H1 (cell line): ENCODE data around the gene KCTD2. TPM values are rescaled to one million over a fixed set of nuclear protein-coding genes. Genes with fewer than 3 reads are reported as not detected.
A peak's percentile ranks its signal among the peaks of the same experiment; 100 is the strongest.

Experiments
- ASH2L ChIP-seq: fragments of 200-600, 300-600 bp; sonication (generic); IDR thresholded peaks from one replicate; pipeline ENCODE4 v1.7.1; 2017; ENCODE audit warnings: low read length
- BACH1 ChIP-seq: IDR thresholded peaks from 2 replicates; pipeline ENCODE4 v1.6.1; 2012; ENCODE audit warnings: low read length, improper control_type of control experiment
- CBX5 ChIP-seq: fragments of 300-800, 300-1000 bp; sonication (generic); IDR thresholded peaks from 2 replicates; pipeline ENCODE4 v1.7.1; 2016; ENCODE audit warnings: antibody characterized with exemption, low read length, low read depth
- CHD1 ChIP-seq: IDR thresholded peaks from 2 replicates; pipeline ENCODE4 v1.6.1; 2012; ENCODE audit warnings: low read depth, low read length, improper control_type of control experiment
- EGR1 ChIP-seq: IDR thresholded peaks from 2 replicates; pipeline ENCODE4 v1.6.1; 2011; ENCODE audit warnings: low read depth, low read length, borderline replicate concordance
- GABPA ChIP-seq: IDR thresholded peaks from 2 replicates; pipeline ENCODE4 v1.6.1; 2011; ENCODE audit warnings: mild to moderate bottlenecking, low read length, moderate library complexity, borderline replicate concordance; ENCODE audit not compliant: insufficient read depth
- JUN ChIP-seq: IDR thresholded peaks from 2 replicates; pipeline ENCODE4 v1.6.1; 2011; ENCODE audit warnings: low read depth, mild to moderate bottlenecking, improper control_type of control experiment, low read length
- JUND ChIP-seq: IDR thresholded peaks from 2 replicates; pipeline ENCODE4 v1.6.1; 2011; ENCODE audit warnings: mild to moderate bottlenecking, improper control_type of control experiment, low read length
- POLR2A ChIP-seq, 2 experiments: IDR thresholded peaks; 1 replicate in 1 of 2; 2 replicates in 1 of 2; pipeline ENCODE4 v1.6.1; 2011; ENCODE audit warnings: low read depth in 2 of 2, low read length in 2 of 2, mild to moderate bottlenecking in 2 of 2; ENCODE audit errors: control extremely low read depth in 1 of 2
- POLR2AphosphoS5 ChIP-seq: IDR thresholded peaks from 2 replicates; pipeline ENCODE4 v1.6.1; 2011; ENCODE audit warnings: low read depth, low read length
- SAP30 ChIP-seq: fragments of 300-600 bp; sonication (generic); IDR thresholded peaks from 2 replicates; pipeline ENCODE4 v1.7.1; 2012; ENCODE audit warnings: low read length, moderate library complexity, mild to moderate bottlenecking, inconsistent platforms; ENCODE audit not compliant: insufficient read depth, insufficient replicate concordance
- SP4 ChIP-seq: IDR thresholded peaks from 2 replicates; pipeline ENCODE4 v1.6.1; 2012; ENCODE audit warnings: low read length, inconsistent platforms
- TAF1 ChIP-seq: IDR thresholded peaks from 2 replicates; pipeline ENCODE4 v1.6.1; 2011; ENCODE audit warnings: mild to moderate bottlenecking, low read depth, low read length
- TBP ChIP-seq: IDR thresholded peaks from 2 replicates; pipeline ENCODE4 v1.6.1; 2011; ENCODE audit warnings: low read depth, low read length, improper control_type of control experiment
- TCF12 ChIP-seq: IDR thresholded peaks from 2 replicates; pipeline ENCODE4 v1.6.1; 2011; ENCODE audit warnings: low read depth, mild to moderate bottlenecking, low read length
- YY1 ChIP-seq: IDR thresholded peaks from 2 replicates; pipeline ENCODE4 v1.6.1; 2011; ENCODE audit warnings: low read depth, mild to moderate bottlenecking, low read length
- polyA plus RNA-seq, 7 experiments: library from polyadenylated mRNA; depleted of rRNA in 3 of 7; stranded (reverse) in 5 of 7; unstranded in 2 of 7; fragments of >200 nt in 5 of 7; fragments of 200-250 nt in 2 of 7; gene quantifications; 1 replicate in 5 of 7; 2 replicates in 1 of 7; 4 replicates in 1 of 7; pipeline versions ENCODE4 v1.2.1 to v1.2.3, GENCODE V29; 2011 to 2013; ENCODE audit warnings: missing spikeins in 2 of 7, mixed read lengths in 2 of 7
- total RNA-seq: library from RNA; stranded (reverse); fragmentation: NEBNext Ultra II Directional; extraction: Animal tissue kit (Norgen Biotek cat#: 25700); gene quantifications from 2 replicates; pipeline ENCODE4 v1.2.1, GENCODE V29; 2021
- TF ChIP-seq, protein P1 (sequence below): IDR thresholded peaks from 2 replicates; pipeline ENCODE4 v1.6.1; 2012; ENCODE audit warnings: inconsistent platforms
- TF ChIP-seq, protein P2 (sequence below): IDR thresholded peaks from 2 replicates; pipeline ENCODE4 v1.6.1; 2012; ENCODE audit warnings: low read length, inconsistent platforms
- TF ChIP-seq, protein P3 (sequence below): IDR thresholded peaks from 2 replicates; pipeline ENCODE4 v1.6.1; 2011; ENCODE audit warnings: low read depth, mild to moderate bottlenecking, low read length; ENCODE audit not compliant: insufficient read depth

The KCTD2 gene
- total and polyA plus RNA-seq, 2 of the 8 experiments (the other 6 are each of a cell fraction or from before 2014, with no cell fraction given), result 33.7 to 36.8 TPM

DNA sequence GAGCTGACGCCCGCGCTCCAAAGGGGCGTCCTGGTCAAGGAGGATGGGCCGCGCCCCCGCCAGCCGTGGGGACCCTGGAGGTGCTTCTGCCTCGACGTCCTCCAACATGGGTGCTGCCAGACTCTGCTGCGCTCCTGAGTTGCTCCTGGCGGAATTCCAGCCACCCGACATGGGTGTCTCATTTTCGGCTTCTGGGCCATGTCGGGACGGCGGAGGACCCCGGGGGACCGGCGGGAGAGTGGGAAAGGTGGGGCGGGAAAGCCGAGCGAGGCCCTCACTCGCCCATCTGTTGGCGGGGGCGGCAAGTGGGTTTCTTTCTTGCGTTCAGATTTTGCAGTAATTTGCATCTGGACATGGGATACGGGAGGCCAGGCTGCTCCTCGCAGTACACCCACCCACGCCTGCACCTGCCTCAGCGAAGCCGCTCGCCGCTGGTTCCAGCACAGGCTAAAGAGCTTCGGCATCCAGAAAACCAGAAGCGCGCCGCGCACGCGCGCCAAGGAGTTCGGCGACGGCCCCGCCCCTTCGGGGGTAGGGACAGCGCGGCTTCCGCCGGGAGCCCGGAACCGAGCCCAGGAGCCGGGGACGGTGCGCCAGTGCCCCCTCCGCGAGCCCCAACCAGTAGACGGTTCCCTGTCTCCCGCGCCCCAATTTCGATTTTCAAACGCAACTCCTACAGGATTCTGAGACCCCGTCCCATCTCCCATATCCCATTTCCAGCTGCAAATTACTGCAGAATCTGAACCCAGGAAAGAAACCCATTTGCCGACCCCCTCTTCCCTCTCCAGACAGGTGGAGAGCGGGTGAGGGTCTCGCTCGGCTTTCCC is 62.6 kb downstream of the KCTD2 start, which contains the start of gene ARMC7 (continued):
- TF ChIP-seq EGR1, result peak; percentile 54; the same call in 1 of the 2 replicates
- TF ChIP-seq ASH2L, result peak; percentile 54
- TF ChIP-seq BACH1, result no peak
- TF ChIP-seq, protein P1, sequence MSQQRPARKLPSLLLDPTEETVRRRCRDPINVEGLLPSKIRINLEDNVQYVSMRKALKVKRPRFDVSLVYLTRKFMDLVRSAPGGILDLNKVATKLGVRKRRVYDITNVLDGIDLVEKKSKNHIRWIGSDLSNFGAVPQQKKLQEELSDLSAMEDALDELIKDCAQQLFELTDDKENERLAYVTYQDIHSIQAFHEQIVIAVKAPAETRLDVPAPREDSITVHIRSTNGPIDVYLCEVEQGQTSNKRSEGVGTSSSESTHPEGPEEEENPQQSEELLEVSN, result peak; percentile 61
- TF ChIP-seq JUN, result no peak
- TF ChIP-seq, protein P2, sequence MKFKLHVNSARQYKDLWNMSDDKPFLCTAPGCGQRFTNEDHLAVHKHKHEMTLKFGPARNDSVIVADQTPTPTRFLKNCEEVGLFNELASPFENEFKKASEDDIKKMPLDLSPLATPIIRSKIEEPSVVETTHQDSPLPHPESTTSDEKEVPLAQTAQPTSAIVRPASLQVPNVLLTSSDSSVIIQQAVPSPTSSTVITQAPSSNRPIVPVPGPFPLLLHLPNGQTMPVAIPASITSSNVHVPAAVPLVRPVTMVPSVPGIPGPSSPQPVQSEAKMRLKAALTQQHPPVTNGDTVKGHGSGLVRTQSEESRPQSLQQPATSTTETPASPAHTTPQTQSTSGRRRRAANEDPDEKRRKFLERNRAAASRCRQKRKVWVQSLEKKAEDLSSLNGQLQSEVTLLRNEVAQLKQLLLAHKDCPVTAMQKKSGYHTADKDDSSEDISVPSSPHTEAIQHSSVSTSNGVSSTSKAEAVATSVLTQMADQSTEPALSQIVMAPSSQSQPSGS, result no peak
- TF ChIP-seq YY1, result 0 out of 2 replicates have a peak, but pooled peaks have one; percentile 14
- peak in 1 of 2 experiments; percentile 56; a peak in 2 of 3 replicates for TF ChIP-seq POLR2A (IDR thresholded peaks at IDR 0.05; ENCODE audit: control extremely low read depth in 1 of 2, low read depth in 2 of 2, low read length in 2 of 2)
- no peak for TF ChIP-seq CHD1
- peak; percentile 42; the same call in 1 of the 2 replicates for TF ChIP-seq GABPA
- 0 out of 2 replicates have a peak, but pooled peaks have one; percentile 45 for TF ChIP-seq SP4
- peak; percentile 44 for TF ChIP-seq SAP30
- peak; percentile 50; the same call in 1 of the 2 replicates for TF ChIP-seq TAF1
- peak; percentile 63 for TF ChIP-seq POLR2AphosphoS5
- no peak for TF ChIP-seq JUND
- TF ChIP-seq, protein P3, sequence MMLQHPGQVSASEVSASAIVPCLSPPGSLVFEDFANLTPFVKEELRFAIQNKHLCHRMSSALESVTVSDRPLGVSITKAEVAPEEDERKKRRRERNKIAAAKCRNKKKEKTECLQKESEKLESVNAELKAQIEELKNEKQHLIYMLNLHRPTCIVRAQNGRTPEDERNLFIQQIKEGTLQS, result no peak
- TF ChIP-seq CBX5, result no peak
- 0 out of 2 replicates have a peak, but pooled peaks have one; percentile 54 for TF ChIP-seq TBP
- no peak for TF ChIP-seq TCF12
